ENCODE results near the gene PLOD1.

- TF ChIP-seq SP1 (IDR thresholded peaks at IDR 0.05; ENCODE audit: low read depth, low read length) (no peak), ELK1 (IDR thresholded peaks at IDR 0.05; ENCODE audit: low read depth, low read length) (no peak), CREB1 (IDR thresholded peaks at IDR 0.05; ENCODE audit: low read depth) (no peak), CEBPB (IDR thresholded peaks at IDR 0.05; ENCODE audit: borderline replicate concordance in 1 of 2, low read depth in 2 of 2, low read length in 2 of 2) (no peak)
- TF ChIP-seq, protein P1, sequence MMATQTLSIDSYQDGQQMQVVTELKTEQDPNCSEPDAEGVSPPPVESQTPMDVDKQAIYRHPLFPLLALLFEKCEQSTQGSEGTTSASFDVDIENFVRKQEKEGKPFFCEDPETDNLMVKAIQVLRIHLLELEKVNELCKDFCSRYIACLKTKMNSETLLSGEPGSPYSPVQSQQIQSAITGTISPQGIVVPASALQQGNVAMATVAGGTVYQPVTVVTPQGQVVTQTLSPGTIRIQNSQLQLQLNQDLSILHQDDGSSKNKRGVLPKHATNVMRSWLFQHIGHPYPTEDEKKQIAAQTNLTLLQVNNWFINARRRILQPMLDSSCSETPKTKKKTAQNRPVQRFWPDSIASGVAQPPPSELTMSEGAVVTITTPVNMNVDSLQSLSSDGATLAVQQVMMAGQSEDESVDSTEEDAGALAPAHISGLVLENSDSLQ (IDR thresholded peaks at IDR 0.05) = no peak
These were observed 49.6 kb downstream of the PLOD1 start for GRCh38 chr1:11984121-11984520.

All from GM12878 (cell line).